GM19240 (cell line): Measurements from ENCODE around the gene ZNF792.
"Not testable (repeated sequence)": the region's sequence is repeated elsewhere in the genome, so short reads cannot be mapped to it uniquely, and the experiment has no call there.

Experiments used
- DNase-seq: peaks from one replicate; pipeline ENCODE4 v3.0.0; 2011; ENCODE audit warnings: low spot score; ENCODE audit not compliant: insufficient read length

Gene ZNF792

DNA sequence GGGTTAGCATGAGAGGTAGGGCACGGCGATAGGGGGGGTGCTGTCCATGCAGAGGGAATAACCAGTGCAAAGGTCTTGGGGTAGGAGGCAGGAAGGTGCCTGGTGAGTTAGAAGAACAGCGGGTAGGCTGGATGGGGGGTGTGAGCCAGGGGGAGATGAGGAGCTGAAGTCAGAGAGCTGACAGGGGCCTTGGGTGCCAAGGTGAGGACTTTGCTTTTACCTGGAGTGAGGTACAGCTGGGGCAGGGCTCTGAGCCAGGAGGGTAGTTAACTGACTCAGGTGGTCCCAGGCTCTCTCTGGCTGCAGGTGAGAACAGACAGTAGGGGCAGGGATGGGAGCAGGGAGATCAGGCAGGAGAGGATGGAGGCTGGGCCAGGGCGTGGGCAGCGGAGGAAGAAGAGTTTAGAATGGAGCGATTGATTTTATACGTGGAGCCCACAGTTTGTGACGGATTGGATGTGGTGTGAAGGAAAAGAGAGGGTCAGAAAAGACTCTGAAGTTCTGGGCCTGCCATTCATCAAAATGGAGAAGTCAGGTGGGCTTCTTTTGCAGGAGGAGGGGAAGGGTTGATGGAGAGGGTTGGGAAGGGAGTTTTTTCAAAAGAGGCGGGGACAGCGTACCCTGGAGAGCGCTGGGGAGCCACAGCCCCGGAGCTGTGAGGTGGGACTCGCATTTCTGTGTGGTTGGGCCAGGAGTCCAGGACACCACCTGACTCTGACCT, 34.9 kb upstream of the ZNF792 start:
- no peak for DNase-seq

DNA sequence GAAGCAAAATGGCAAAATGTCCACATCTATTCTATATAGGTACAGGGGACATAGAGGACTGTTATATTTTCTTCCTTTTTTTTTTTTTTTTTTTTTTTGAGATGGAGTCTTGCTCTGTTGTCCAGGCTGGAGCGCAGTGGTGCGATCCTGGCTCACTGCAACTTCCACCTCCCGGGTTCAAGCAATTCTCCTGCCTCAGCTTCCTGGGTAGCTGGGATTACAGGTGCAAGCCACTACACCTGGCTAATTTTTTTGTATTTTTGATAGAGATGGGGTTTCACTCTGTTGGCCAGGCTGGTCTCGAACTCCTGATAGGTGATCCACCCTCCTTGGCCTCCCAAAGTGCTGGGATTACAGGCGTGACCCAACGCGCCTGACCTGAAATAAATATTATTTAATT, 34.2 kb upstream of the ZNF792 start:
- not testable (repeated sequence) for DNase-seq

DNA sequence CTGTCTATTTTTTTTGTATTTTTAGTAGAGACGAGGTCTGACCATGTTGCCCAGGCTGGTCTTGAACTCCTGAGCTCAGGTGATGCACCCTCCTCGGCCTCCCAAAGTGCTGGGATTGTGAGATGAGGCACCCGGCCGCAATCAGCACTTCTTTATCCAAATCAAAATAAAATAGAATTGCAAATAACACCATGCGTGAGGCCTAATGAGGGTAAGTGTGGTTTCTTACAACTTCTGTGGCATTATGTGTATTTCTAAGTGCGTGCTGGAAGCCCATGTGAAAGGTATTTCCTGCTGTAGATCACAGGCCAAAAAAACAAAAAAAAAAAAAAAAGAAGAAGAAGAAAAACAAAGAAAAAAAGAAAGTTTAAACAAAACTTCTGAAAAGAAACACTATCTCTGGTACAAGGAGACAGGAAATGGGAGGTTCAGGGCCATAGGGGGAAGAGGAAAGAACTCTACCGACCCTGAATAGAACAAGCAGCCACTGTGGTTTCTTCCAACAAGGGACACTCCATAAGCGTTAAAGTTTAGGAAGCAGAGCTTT, 33.1 kb upstream of the ZNF792 start:
- DNase-seq, result no peak

- no peak for DNase-seq
Measured at GRCh38 chr19:34995551-34995950, 31.5 kb upstream of the ZNF792 start.

DNA sequence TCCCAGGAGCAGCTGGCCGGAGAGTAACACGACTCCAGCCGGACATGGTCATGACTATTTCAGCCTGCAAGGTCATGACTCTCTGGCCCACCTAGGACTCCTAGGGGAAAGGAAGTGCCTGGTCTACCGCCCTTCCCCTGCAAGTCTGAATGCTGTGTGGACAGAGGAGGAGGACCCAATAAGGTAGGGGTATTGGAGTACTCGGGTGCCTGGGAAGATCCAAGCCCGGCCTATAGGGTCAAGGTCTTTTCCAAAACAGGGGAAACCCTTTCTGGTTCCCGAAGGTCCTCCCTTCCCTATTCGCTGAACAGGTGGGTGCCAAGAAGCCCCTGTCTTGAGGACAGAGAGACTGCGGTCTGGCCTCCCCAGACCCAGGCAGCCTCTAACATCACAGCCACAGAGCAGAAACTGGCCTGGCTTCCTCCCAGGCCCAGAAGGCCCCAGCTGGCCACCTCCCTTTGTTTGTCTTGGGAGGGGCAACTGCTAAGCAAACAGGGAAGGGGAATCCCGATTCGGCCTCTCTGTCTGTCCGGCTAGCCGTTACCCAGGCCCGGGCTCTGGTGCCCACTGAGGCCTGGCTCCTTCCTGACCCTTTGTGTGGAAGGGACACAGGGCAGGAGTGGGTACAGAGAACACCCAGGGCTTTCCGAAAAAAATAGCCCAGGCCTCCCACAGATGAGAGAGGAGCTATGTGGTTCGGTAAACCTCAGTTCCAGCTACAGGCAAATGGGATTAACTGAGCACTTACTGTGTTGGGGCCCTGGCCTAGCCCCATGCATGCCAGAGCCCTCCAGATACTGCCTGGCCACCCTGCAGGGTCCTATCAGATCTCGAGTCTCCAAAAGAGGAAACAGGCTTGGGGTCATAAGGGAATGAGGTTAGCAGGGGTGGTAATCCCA, 30.9 kb upstream of the ZNF792 start:
- DNase-seq, result no peak

GRCh38 chr19:34994286-34994642, 30.2 kb upstream of the ZNF792 start:
- no peak for DNase-seq

GRCh38 chr19:34992582-34992981, 28.6 kb upstream of the ZNF792 start:
- DNase-seq, result not testable (repeated sequence)

- DNase-seq, result no peak
Measured at GRCh38 chr19:34991542-34992333, 27.7 kb upstream of the ZNF792 start.

DNA sequence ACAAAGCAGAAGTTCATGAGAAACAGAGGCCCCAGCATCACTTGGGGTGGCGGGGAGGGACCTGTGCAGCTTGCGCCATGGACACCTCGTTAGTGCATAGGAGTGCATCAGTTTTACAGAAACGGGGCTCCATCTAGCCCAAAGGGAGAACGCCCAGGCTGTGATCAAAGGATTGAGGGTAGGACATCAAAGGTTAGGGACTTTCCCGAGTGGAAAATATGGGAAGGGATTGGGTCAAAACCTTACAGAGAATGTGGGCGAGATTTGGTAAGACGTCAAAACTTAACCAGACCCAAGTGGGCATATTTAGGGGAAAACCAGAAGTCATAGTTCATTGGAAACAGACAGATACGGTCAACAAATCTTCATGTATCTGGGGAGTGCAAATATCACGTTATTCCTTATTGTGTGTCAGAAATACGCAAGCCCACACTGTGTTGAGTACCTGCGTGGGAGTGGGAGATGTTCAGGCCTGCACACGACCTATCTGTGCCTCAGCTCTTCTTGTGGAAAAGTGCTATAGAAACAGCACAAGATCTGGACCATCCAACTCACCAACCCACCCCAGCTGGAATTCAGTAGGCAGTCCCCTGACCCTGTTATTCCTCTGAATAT, 26.7 kb upstream of the ZNF792 start:
- DNase-seq, result no peak

- DNase-seq, result no peak
Measured at GRCh38 chr19:34989298-34989697, 25.3 kb upstream of the ZNF792 start.

DNA sequence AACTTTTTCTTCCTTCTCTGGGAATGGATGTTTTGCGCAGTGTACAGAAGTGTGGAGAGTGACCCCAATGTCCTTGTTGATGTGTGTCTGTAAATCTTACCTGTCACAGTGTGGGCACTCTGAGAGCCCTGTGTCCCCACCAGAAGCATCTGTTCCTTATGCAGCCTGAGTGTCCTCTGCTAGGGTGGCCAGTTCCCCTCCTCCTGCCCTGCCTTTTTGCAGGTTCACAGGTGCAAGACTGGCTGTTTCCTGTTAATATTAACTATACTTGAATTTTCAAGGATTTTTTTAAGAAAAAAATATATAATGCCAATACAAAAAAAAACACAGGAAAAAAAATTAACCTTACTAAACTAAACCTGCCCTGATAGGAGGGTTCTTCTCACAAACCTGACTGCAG, 24.1 kb upstream of the ZNF792 start:
- no peak for DNase-seq

GRCh38 chr19:34985249-34986022, 21.4 kb upstream of the ZNF792 start:
- no peak for DNase-seq

GRCh38 chr19:34984287-34984686, 20.3 kb upstream of the ZNF792 start:
- DNase-seq, result no peak

DNA sequence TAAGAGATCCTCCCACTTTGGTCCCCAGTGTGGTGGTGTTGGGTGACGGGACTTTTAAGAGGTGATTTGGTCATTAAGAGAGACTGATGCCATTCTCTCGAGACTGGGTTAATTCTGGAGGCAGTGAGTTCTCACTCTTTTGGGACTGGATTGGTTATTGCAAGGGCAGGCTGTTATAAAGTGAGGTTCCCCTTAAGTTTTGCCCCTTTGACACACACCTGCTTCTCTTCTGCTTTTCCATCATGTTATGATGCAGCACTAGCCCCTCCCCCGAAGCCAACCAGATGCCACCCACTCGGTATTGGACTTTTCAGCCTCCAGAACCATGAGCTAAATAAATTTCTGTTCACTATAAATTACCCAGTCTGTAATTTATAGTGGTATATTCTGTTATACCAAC, 19.8 kb upstream of the ZNF792 start:
- DNase-seq, result no peak

DNA sequence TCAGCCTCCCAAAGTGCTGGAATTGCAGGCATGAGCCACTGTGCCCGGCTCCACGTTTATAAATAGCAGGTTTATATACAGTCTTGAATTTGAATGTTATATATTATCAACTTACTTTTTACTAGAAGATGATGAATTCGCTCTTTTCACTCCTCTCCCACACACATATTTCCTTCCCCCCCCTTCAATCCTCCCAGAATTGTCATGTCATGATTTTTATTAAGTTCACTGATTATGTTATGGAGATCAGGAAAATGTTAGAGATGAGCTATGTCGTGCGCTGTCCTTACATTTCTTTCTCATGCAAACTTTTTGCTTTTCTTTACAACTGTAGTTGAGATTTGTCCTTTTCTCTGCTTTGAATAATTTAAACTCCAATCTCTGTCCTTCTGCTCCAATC, 18.2 kb upstream of the ZNF792 start:
- no peak for DNase-seq

DNA sequence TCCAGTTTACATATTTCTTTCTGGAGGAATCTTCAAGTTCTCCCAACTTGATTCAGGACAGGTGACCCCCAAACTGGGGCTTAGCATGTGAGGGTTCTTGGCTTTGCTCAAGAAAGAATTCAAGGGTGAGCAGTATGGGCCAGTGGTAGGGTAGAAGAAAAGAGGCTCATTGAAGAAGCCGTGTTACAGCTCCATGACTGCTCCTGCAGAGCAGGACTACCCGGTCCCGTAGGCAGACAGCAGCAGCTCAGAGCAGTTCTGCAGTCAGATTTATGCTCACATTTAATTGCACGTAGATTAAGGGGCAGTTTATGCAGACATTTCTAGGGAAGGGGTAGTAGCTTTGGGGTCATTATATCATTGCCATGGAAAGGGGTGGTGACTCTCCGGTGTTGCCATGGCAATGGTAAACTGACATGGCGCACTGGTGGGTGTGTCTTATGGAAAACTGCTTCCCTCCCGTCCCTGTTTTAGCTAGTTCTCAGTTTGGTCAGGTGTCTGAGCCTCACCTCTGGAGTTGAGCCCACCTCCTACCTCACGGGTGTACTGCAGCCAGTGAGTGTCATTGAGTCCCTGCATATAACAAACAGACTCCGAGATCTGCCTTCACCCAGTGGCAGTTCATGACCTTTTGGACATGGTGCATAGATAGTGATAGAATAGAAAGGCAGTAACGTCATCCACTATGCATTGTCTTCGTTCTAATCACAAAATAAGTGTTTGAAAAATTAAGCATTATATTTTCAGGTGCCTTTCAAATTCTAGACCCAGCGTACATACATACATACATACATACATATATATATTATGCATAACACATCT, 16.0 kb upstream of the ZNF792 start:
- DNase-seq, result no peak

- DNase-seq, result no peak
Measured at GRCh38 chr19:34976611-34977010, 12.6 kb upstream of the ZNF792 start.

DNA sequence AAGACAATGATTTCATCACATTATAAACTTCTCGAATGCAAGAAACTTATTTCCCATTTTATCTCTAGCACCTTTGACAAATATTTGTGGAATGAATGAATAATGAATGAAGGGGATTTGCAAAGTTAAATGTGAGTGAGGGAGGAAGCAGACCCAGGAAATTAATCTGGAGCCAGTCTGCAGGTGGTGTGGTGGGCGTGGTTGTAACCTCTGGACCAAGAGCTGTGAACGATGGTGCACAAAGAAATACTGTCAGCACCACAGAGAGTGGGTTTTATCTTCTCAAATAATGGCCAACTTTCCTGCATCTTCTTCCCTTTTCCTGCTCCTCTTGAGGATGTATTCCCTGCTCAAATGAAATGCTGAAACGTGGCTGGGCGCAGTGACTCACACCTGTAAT, 11.0 kb upstream of the ZNF792 start:
- DNase-seq, result no peak

DNA sequence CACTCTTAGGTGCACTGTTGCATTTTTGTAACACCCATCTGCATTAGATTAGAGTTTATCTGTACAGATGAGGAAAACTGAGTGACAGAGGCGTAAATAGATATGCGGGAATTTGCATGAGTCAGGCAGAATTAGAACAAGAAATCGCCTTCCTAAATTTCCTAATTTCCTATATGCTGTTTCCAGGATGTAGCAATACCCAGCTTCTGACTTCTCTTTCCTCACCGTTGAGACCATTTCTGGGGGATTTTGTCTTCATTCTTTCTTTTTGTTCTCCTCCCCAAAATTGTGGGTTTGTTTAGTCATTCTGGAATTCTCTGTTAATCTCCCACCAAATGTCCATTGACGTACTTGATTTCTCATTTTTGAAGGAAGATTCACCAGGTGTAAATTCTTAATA, 10.6 kb upstream of the ZNF792 start:
- DNase-seq, result no peak
